GM08714 (cell line): ENCODE measurements around the gene NRXN3.

Experiments
- H3K4me3 ChIP-seq: fragments of 200-500 bp; sonication (Bioruptor generic); 2 replicates; pipeline ENCODE4 v1.5.1; 2014; ENCODE audit warnings: mild to moderate bottlenecking, low read length, inconsistent platforms
- ZNF274 ChIP-seq: IDR thresholded peaks from 2 replicates; pipeline ENCODE4 v1.6.1; 2012; ENCODE audit warnings: mild to moderate bottlenecking, low read depth, low read length

The NRXN3 gene

GRCh38 chr14:78248501-78249090, 78.4 kb downstream of the NRXN3 start:
- TF ChIP-seq ZNF274 = no peak
- no peak overlapping the region for H3K4me3 ChIP-seq

- no peak overlapping the region for H3K4me3 ChIP-seq
- no peak for TF ChIP-seq ZNF274
These were observed 81.1 kb downstream of the NRXN3 start for GRCh38 chr14:78251308-78251707.

- no peak for TF ChIP-seq ZNF274
These were observed 83.8 kb downstream of the NRXN3 start for GRCh38 chr14:78253986-78254385.

GRCh38 chr14:78254911-78255461, 84.8 kb downstream of the NRXN3 start:
- no peak overlapping the region for H3K4me3 ChIP-seq
- no peak for TF ChIP-seq ZNF274

More at GRCh38 chr14:78253986-78254385, 83.8 kb downstream of the NRXN3 start:
- no peak overlapping the region for H3K4me3 ChIP-seq

- TF ChIP-seq ZNF274 = no peak
- H3K4me3 ChIP-seq = no peak overlapping the region
These were observed 89.7 kb downstream of the NRXN3 start for GRCh38 chr14:78259831-78260230.

GRCh38 chr14:78278464-78279250, 108.5 kb downstream of the NRXN3 start:
- H3K4me3 ChIP-seq = no peak overlapping the region
- TF ChIP-seq ZNF274 = no peak

GRCh38 chr14:78282437-78282836, 112.3 kb downstream of the NRXN3 start:
- no peak overlapping the region for H3K4me3 ChIP-seq
- no peak for TF ChIP-seq ZNF274

- TF ChIP-seq ZNF274 = no peak
- no peak overlapping the region for H3K4me3 ChIP-seq
These were observed 116.0 kb downstream of the NRXN3 start for GRCh38 chr14:78286210-78286609.

- no peak overlapping the region for H3K4me3 ChIP-seq
- TF ChIP-seq ZNF274 = no peak
These were observed 121.8 kb downstream of the NRXN3 start for GRCh38 chr14:78292003-78292402.

GRCh38 chr14:78297858-78298257, 127.7 kb downstream of the NRXN3 start:
- no peak overlapping the region for H3K4me3 ChIP-seq
- TF ChIP-seq ZNF274 = no peak

- TF ChIP-seq ZNF274 = no peak
- no peak overlapping the region for H3K4me3 ChIP-seq
These were observed 128.1 kb downstream of the NRXN3 start for GRCh38 chr14:78298298-78298697.

GRCh38 chr14:78302841-78303240, 132.7 kb downstream of the NRXN3 start:
- no peak overlapping the region for H3K4me3 ChIP-seq
- TF ChIP-seq ZNF274 = no peak

GRCh38 chr14:78307671-78308070, 137.5 kb downstream of the NRXN3 start:
- TF ChIP-seq ZNF274 = no peak
- H3K4me3 ChIP-seq = no peak overlapping the region

GRCh38 chr14:78308079-78308478, 137.9 kb downstream of the NRXN3 start:
- no peak for TF ChIP-seq ZNF274
- H3K4me3 ChIP-seq = no peak overlapping the region

- no peak for TF ChIP-seq ZNF274
- no peak overlapping the region for H3K4me3 ChIP-seq
These were observed 140.1 kb downstream of the NRXN3 start for GRCh38 chr14:78310272-78310671.

GRCh38 chr14:78313499-78313898, 143.3 kb downstream of the NRXN3 start:
- no peak overlapping the region for H3K4me3 ChIP-seq
- no peak for TF ChIP-seq ZNF274
